GM21515 (cell line): Measurements from ENCODE around the gene ING2.
"Not testable (repeated sequence)": the region's sequence is repeated elsewhere in the genome, so short reads cannot be mapped to it uniquely, and the experiment has no call there.

Source experiments
- ATAC-seq: cut with Tn5 transposase; IDR thresholded peaks from one replicate; pipeline ENCODE4 v1.9.1; 2021; ENCODE audit not compliant: unreplicated experiment

ING2 gene

GRCh38 chr4:183546376-183546775, 41.5 kb downstream of the ING2 start:
- ATAC-seq: no peak

- ATAC-seq: no peak
Observed at GRCh38 chr4:183548306-183548705, 43.4 kb downstream of the ING2 start.

- ATAC-seq: no peak
Observed at GRCh38 chr4:183550345-183551093, 45.7 kb downstream of the ING2 start.

GRCh38 chr4:183552274-183553146, 47.7 kb downstream of the ING2 start:
- no peak for ATAC-seq

GRCh38 chr4:183553147-183553478, 48.3 kb downstream of the ING2 start:
- not testable (repeated sequence) for ATAC-seq

- ATAC-seq: no peak
Observed at GRCh38 chr4:183553601-183554345, 48.9 kb downstream of the ING2 start.

- no peak for ATAC-seq
Observed at GRCh38 chr4:183554346-183554686, 49.5 kb downstream of the ING2 start.

GRCh38 chr4:183554878-183555585, 50.2 kb downstream of the ING2 start:
- no peak for ATAC-seq

GRCh38 chr4:183556947-183557346, 52.1 kb downstream of the ING2 start:
- no peak for ATAC-seq

GRCh38 chr4:183557611-183558010, 52.8 kb downstream of the ING2 start:
- ATAC-seq: no peak

- ATAC-seq: no peak
Observed at GRCh38 chr4:183558873-183559272, 54.0 kb downstream of the ING2 start.

GRCh38 chr4:183561905-183562304, 57.0 kb downstream of the ING2 start:
- ATAC-seq: no peak
